ENCODE measurements around the gene STIM2.

DNA sequence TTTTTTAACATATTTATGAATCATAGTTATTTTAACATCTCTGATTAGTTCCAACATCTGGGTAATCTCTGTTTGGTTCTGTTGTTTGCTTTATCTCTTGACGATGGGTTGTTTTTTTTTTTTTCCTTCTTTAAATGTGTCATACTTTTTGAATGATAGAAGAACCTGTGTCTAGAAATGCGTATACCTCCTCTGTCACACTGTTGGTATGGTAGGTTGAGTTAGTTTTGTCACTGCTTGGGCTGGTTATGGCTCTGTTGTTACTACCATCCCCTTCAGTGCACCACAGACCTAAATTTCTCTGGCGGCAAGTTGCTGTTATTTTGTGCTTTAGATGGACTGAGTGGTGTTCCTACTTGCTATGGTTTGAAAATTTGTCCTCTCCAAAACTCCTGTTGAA, 16.8 kb downstream of the STIM2 start:
- TF ChIP-seq, protein P1, sequence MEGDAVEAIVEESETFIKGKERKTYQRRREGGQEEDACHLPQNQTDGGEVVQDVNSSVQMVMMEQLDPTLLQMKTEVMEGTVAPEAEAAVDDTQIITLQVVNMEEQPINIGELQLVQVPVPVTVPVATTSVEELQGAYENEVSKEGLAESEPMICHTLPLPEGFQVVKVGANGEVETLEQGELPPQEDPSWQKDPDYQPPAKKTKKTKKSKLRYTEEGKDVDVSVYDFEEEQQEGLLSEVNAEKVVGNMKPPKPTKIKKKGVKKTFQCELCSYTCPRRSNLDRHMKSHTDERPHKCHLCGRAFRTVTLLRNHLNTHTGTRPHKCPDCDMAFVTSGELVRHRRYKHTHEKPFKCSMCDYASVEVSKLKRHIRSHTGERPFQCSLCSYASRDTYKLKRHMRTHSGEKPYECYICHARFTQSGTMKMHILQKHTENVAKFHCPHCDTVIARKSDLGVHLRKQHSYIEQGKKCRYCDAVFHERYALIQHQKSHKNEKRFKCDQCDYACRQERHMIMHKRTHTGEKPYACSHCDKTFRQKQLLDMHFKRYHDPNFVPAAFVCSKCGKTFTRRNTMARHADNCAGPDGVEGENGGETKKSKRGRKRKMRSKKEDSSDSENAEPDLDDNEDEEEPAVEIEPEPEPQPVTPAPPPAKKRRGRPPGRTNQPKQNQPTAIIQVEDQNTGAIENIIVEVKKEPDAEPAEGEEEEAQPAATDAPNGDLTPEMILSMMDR (conservative IDR thresholded peaks at IDR 0.05 in 1 of 2, IDR thresholded peaks at IDR 0.05 in 1 of 2; ENCODE audit: low read depth in 1 of 2, low read length in 2 of 2), result no peak
- TF ChIP-seq EZH2 (IDR thresholded peaks at IDR 0.05; ENCODE audit: low read length, missing control alignments), result no peak
